Measurements from ENCODE around the gene MOGAT3. TPM values are rescaled to one million over a fixed set of nuclear protein-coding genes. Genes with fewer than 3 reads are reported as not detected.

MOGAT3 gene
- total and polyA plus RNA-seq, 2 experiments from 2014 or later = 0.44 TPM; not detected in 1

- Histone ChIP-seq H2AFZ (no peak overlapping the region), H3K36me3 (ENCODE audit: insufficient read depth) (no peaks in the 10 kb centered on the region), H3K27me3 (ENCODE audit: insufficient read depth) (no peaks in the 10 kb centered on the region), H4K20me1 (replicated peaks; ENCODE audit: insufficient read depth) (no peaks in the 10 kb centered on the region), H3K4me2 (no peak overlapping the region), H3K79me2 (replicated peaks; ENCODE audit: insufficient read depth) (no peaks in the 10 kb centered on the region), H3K4me1 (ENCODE audit: insufficient read depth) (no peaks in the 10 kb centered on the region), H3F3A (replicated peaks; ENCODE audit: low read depth) (0 out of 2 replicates have a peak, but pooled peaks cover 4% of the 10 kb centered on the region), H3K4me3 (no peak overlapping the region), H3K9me2 (ENCODE audit: insufficient read depth) (no peaks in the 10 kb centered on the region), H3K27ac (ENCODE audit: low read depth) (no peak overlapping the region)
- no peak overlapping the region for H3K4me3 Mint-ChIP-seq
- TF ChIP-seq ZNF114 (CRISPR knock-in tag; IDR thresholded peaks at IDR 0.05) (no peak), JUNB (IDR thresholded peaks at IDR 0.05; ENCODE audit: unreplicated experiment) (no peak), CREB1 (CRISPR knock-in tag; IDR thresholded peaks at IDR 0.05; ENCODE audit: low read depth) (no peak), REST (IDR thresholded peaks at IDR 0.05; ENCODE audit: unreplicated experiment) (no peak), CTCF (conservative IDR thresholded peaks at IDR 0.05; ENCODE audit: low read depth in 2 of 2) (no peak), STAT1 (IDR thresholded peaks at IDR 0.05; ENCODE audit: unreplicated experiment) (no peak), ZNF331 (CRISPR knock-in tag; IDR thresholded peaks at IDR 0.05; ENCODE audit: low read depth) (no peak), ETS1 (IDR thresholded peaks at IDR 0.05) (no peak), EZH2phosphoT487 (IDR thresholded peaks at IDR 0.05; ENCODE audit: unreplicated experiment) (no peak), ZNF462 (CRISPR knock-in tag; IDR thresholded peaks at IDR 0.05) (no peak), NANOG (IDR thresholded peaks at IDR 0.05; ENCODE audit: borderline replicate concordance) (no peak), EZH2 (IDR thresholded peaks at IDR 0.05; ENCODE audit: low read depth, unreplicated experiment) (no peak), POLR2AphosphoS5 (IDR thresholded peaks at IDR 0.05; ENCODE audit: low read depth) (no peak)
- ATAC-seq (no peak), DNase-seq (ENCODE audit: low spot score) (no peak)
- H3K27me3 Mint-ChIP-seq (ENCODE audit: insufficient read depth, low read depth, poor library complexity) = peaks cover 12% of the 10 kb centered on the region
- no peaks in the 10 kb centered on the region for H3K9me3 Mint-ChIP-seq
- peaks cover 6% of the 10 kb centered on the region for H3K4me1 Mint-ChIP-seq
- H3K36me3 Mint-ChIP-seq (ENCODE audit: low read depth) = no peaks in the 10 kb centered on the region
- no peak overlapping the region for H3K27ac Mint-ChIP-seq
These were observed 13.9 kb downstream of the MOGAT3 start for GRCh38 chr7:101186844-101187428.
